Mesendoderm (in vitro differentiated cells): ENCODE results near the gene INSIG2.

Experiments
- DNase-seq: peaks from one replicate; pipeline ENCODE4 v3.0.0; 2013
- H2AK5ac ChIP-seq: 2 replicates; pipeline ENCODE4 v1.6.1; 2013; ENCODE audit warnings: low read length, inconsistent platforms
- H2BK120ac ChIP-seq: 2 replicates; pipeline ENCODE4 v1.6.1; 2013; ENCODE audit warnings: low read depth, mild to moderate bottlenecking, low read length, moderate library complexity, mixed read lengths
- H2BK15ac ChIP-seq: replicated peaks from 2 replicates; pipeline ENCODE4 v1.6.1; 2013; ENCODE audit warnings: low read depth, mild to moderate bottlenecking, moderate library complexity
- H2BK5ac ChIP-seq: 2 replicates; pipeline ENCODE4 v1.6.1; 2013; ENCODE audit warnings: low read length, inconsistent platforms
- H3K18ac ChIP-seq: 2 replicates; pipeline ENCODE4 v1.6.1; 2013; ENCODE audit warnings: mild to moderate bottlenecking, low read length, mixed read lengths
- H3K23ac ChIP-seq: one replicate; pipeline ENCODE4 v1.6.1; 2013; ENCODE audit warnings: low read length
- H3K27ac ChIP-seq: 2 replicates; pipeline ENCODE4 v1.5.1; 2013; ENCODE audit warnings: low read depth, mild to moderate bottlenecking, inconsistent platforms, low read length, moderate library complexity
- H3K27me3 ChIP-seq: 2 replicates; pipeline ENCODE4 v1.6.1; 2013; ENCODE audit warnings: low read length, control low read depth, mild to moderate bottlenecking, inconsistent platforms; ENCODE audit not compliant: insufficient read depth, poor library complexity
- H3K36me3 ChIP-seq: 2 replicates; pipeline ENCODE4 v1.6.1; 2013; ENCODE audit warnings: low read length, inconsistent platforms; ENCODE audit not compliant: control insufficient read depth, insufficient read depth
- H3K4ac ChIP-seq: one replicate; pipeline ENCODE4 v1.6.1; 2013; ENCODE audit warnings: low read depth, mild to moderate bottlenecking, low read length, moderate library complexity
- H3K4me1 ChIP-seq: 2 replicates; pipeline ENCODE4 v1.6.1; 2013; ENCODE audit warnings: low read depth, low read length, inconsistent platforms; ENCODE audit not compliant: control insufficient read depth
- H3K4me2 ChIP-seq: 2 replicates; pipeline ENCODE4 v1.6.1; 2013; ENCODE audit warnings: low read length
- H3K4me3 ChIP-seq: 2 replicates; pipeline ENCODE4 v1.5.1; 2013; ENCODE audit warnings: mild to moderate bottlenecking, low read length
- H3K56ac ChIP-seq: one replicate; pipeline ENCODE4 v1.6.1; 2013; ENCODE audit warnings: low read length
- H3K79me1 ChIP-seq: 2 replicates; pipeline ENCODE4 v1.6.1; 2013; ENCODE audit warnings: low read length, inconsistent platforms
- H3K79me2 ChIP-seq: 2 replicates; pipeline ENCODE4 v1.6.1; 2013; ENCODE audit warnings: mild to moderate bottlenecking, low read length; ENCODE audit not compliant: control insufficient read depth, insufficient read depth
- H3K9ac ChIP-seq: 2 replicates; pipeline ENCODE4 v1.6.1; 2013; ENCODE audit warnings: low read length, inconsistent platforms
- H4K5ac ChIP-seq: one replicate; pipeline ENCODE4 v1.6.1; 2013; ENCODE audit warnings: low read length
- H4K8ac ChIP-seq: one replicate; pipeline ENCODE4 v1.6.1; 2013; ENCODE audit warnings: low read depth, mild to moderate bottlenecking, control low read depth, low read length, moderate library complexity
- WGBS: extraction: QIAGEN DNeasy Blood & Tissue Kit; methylation state at CpG from one replicate; pipeline ENCODE4 v1.1.7; 2013; ENCODE audit warnings: low lambda C conversion rate, missing lambda C conversion rate; ENCODE audit not compliant: insufficient coverage; ENCODE audit errors: extremely low coverage; 5-methylcytosine and 5-hydroxymethylcytosine counted together

Gene INSIG2

GRCh38 chr2:118095610-118096009 lies 7.3 kb downstream of the INSIG2 start:
- no peak overlapping the region for H3K4ac ChIP-seq
- no peak overlapping the region for H2BK15ac ChIP-seq
- no peak overlapping the region for H2BK120ac ChIP-seq
- no peak overlapping the region for H4K5ac ChIP-seq
- no peak overlapping the region for H2BK5ac ChIP-seq
- H4K8ac ChIP-seq = no peak overlapping the region
- H3K36me3 ChIP-seq = no peaks in the 10 kb centered on the region
- no peak overlapping the region for H3K56ac ChIP-seq
- no peak for DNase-seq
- peaks cover 4% of the 10 kb centered on the region for H3K79me1 ChIP-seq
- no peaks in the 10 kb centered on the region for H3K27me3 ChIP-seq
- no peak overlapping the region for H3K4me2 ChIP-seq
- H3K18ac ChIP-seq = no peak overlapping the region
- WGBS = 100% methylated on average over 3 of the region's 5 CpGs
- no peaks in the 10 kb centered on the region for H3K4me1 ChIP-seq
- H3K27ac ChIP-seq = no peak overlapping the region
- no peak overlapping the region for H3K9ac ChIP-seq
- H3K23ac ChIP-seq = no peak overlapping the region
- H3K4me3 ChIP-seq = no peak overlapping the region
- H2AK5ac ChIP-seq = no peak overlapping the region
- H3K79me2 ChIP-seq = peaks cover 7% of the 10 kb centered on the region

GRCh38 chr2:118097657-118098056 lies 9.4 kb downstream of the INSIG2 start:
- no peak overlapping the region for H4K8ac ChIP-seq
- no peak overlapping the region for H3K9ac ChIP-seq
- no peak overlapping the region for H3K4me2 ChIP-seq
- H3K4me1 ChIP-seq = no peaks in the 10 kb centered on the region
- H3K27me3 ChIP-seq = no peaks in the 10 kb centered on the region
- no peak overlapping the region for H4K5ac ChIP-seq
- no CpG with 5 or more reads among the region's 4 CpGs for WGBS
- H3K79me2 ChIP-seq = peaks cover 2% of the 10 kb centered on the region
- H3K56ac ChIP-seq = no peak overlapping the region
- H2BK120ac ChIP-seq = no peak overlapping the region
- no peak overlapping the region for H3K18ac ChIP-seq
- H3K4ac ChIP-seq = no peak overlapping the region
- no peak overlapping the region for H3K23ac ChIP-seq
- no peak for DNase-seq
- H3K27ac ChIP-seq = no peak overlapping the region
- H3K4me3 ChIP-seq = no peak overlapping the region
- H3K36me3 ChIP-seq = no peaks in the 10 kb centered on the region
- H3K79me1 ChIP-seq = no peaks in the 10 kb centered on the region
- no peak overlapping the region for H2BK15ac ChIP-seq
- no peak overlapping the region for H2BK5ac ChIP-seq
- H2AK5ac ChIP-seq = no peak overlapping the region

- no peaks in the 10 kb centered on the region for H3K4me1 ChIP-seq
- no peak overlapping the region for H2AK5ac ChIP-seq
- H3K56ac ChIP-seq = no peak overlapping the region
- no peaks in the 10 kb centered on the region for H3K79me1 ChIP-seq
- H3K4me3 ChIP-seq = no peak overlapping the region
- H3K36me3 ChIP-seq = no peaks in the 10 kb centered on the region
- H2BK5ac ChIP-seq = no peak overlapping the region
- no peak overlapping the region for H3K9ac ChIP-seq
- no peaks in the 10 kb centered on the region for H3K27me3 ChIP-seq
- no peak overlapping the region for H3K4me2 ChIP-seq
- H2BK15ac ChIP-seq = no peak overlapping the region
- H3K27ac ChIP-seq = no peak overlapping the region
- H3K79me2 ChIP-seq = peaks cover 2% of the 10 kb centered on the region
- no peak overlapping the region for H3K4ac ChIP-seq
- H4K5ac ChIP-seq = no peak overlapping the region
- no peak overlapping the region for H3K18ac ChIP-seq
- WGBS = no CpG with 5 or more reads among the region's 1 CpG
- H2BK120ac ChIP-seq = no peak overlapping the region
- H3K23ac ChIP-seq = no peak overlapping the region
- no peak for DNase-seq
- H4K8ac ChIP-seq = no peak overlapping the region
Measured at GRCh38 chr2:118098307-118099030, 10.2 kb downstream of the INSIG2 start.

- Histone ChIP-seq H3K27me3 (no peaks in the 10 kb centered on the region), H3K23ac (no peak overlapping the region), H3K4ac (no peak overlapping the region), H2AK5ac (no peak overlapping the region), H3K4me1 (no peaks in the 10 kb centered on the region), H3K56ac (no peak overlapping the region), H2BK5ac (no peak overlapping the region), H3K79me1 (no peaks in the 10 kb centered on the region), H3K18ac (no peak overlapping the region), H3K36me3 (no peaks in the 10 kb centered on the region), H3K4me3 (no peak overlapping the region), H2BK15ac (no peak overlapping the region), H3K9ac (no peak overlapping the region), H2BK120ac (no peak overlapping the region), H4K8ac (no peak overlapping the region), H3K27ac (no peak overlapping the region), H3K79me2 (no peaks in the 10 kb centered on the region), H4K5ac (no peak overlapping the region), H3K4me2 (no peak overlapping the region)
- DNase-seq = no peak
- no CpG with 5 or more reads among the region's 6 CpGs for WGBS
Measured at GRCh38 chr2:118102433-118103082, 14.3 kb downstream of the INSIG2 start.

GRCh38 chr2:118103951-118104940 lies 16.0 kb downstream of the INSIG2 start:
- H2AK5ac ChIP-seq = no peak overlapping the region
- no peak overlapping the region for H2BK5ac ChIP-seq
- WGBS = no CpG with 5 or more reads among the region's 2 CpGs
- H4K8ac ChIP-seq = no peak overlapping the region
- no peaks in the 10 kb centered on the region for H3K36me3 ChIP-seq
- no peaks in the 10 kb centered on the region for H3K27me3 ChIP-seq
- H3K18ac ChIP-seq = no peak overlapping the region
- H3K56ac ChIP-seq = no peak overlapping the region
- no peak overlapping the region for H3K9ac ChIP-seq
- H3K79me1 ChIP-seq = no peaks in the 10 kb centered on the region
- no peak overlapping the region for H3K27ac ChIP-seq
- no peak overlapping the region for H3K23ac ChIP-seq
- H3K4ac ChIP-seq = no peak overlapping the region
- no peak for DNase-seq
- H3K4me3 ChIP-seq = no peak overlapping the region
- no peaks in the 10 kb centered on the region for H3K79me2 ChIP-seq
- no peak overlapping the region for H3K4me2 ChIP-seq
- H2BK120ac ChIP-seq = no peak overlapping the region
- no peak overlapping the region for H2BK15ac ChIP-seq
- no peaks in the 10 kb centered on the region for H3K4me1 ChIP-seq
- H4K5ac ChIP-seq = no peak overlapping the region
